ENCODE measurements around the gene STRADB. TPM values are rescaled to one million over a fixed set of nuclear protein-coding genes. Genes with fewer than 3 reads are reported as not detected.
"Not testable (repeated sequence)": the region's sequence is repeated elsewhere in the genome, so short reads cannot be mapped to it uniquely, and the experiment has no call there.

Gene STRADB
- total RNA-seq, 1 donor from 2014 or later, result 17.0 TPM

- not testable (repeated sequence) for DNase-seq (ENCODE audit: extremely low read depth, low read depth, low spot score)
Observed at GRCh38 chr2:201429835-201430234, 21.7 kb upstream of the STRADB start.

GRCh38 chr2:201430322-201430721, 21.2 kb upstream of the STRADB start:
- DNase-seq (ENCODE audit: extremely low read depth, low read depth, low spot score), result not testable (repeated sequence)

- no peak for DNase-seq (ENCODE audit: extremely low read depth, low read depth, low spot score)
Observed at GRCh38 chr2:201430839-201431238, 20.7 kb upstream of the STRADB start.

- no peak for DNase-seq (ENCODE audit: extremely low read depth, low read depth, low spot score)
Observed at GRCh38 chr2:201432038-201432620, 19.4 kb upstream of the STRADB start.

- DNase-seq (ENCODE audit: extremely low read depth, low read depth, low spot score), result no peak
Observed at GRCh38 chr2:201432621-201433393, 18.7 kb upstream of the STRADB start.

- DNase-seq (ENCODE audit: extremely low read depth, low read depth, low spot score), result no peak
Observed at GRCh38 chr2:201433394-201433995, 18.0 kb upstream of the STRADB start.

GRCh38 chr2:201436141-201436540, 15.4 kb upstream of the STRADB start:
- DNase-seq (ENCODE audit: extremely low read depth, low read depth, low spot score), result no peak

- DNase-seq (ENCODE audit: extremely low read depth, low read depth, low spot score), result not testable (repeated sequence)
Observed at GRCh38 chr2:201439336-201439922, 12.1 kb upstream of the STRADB start.

- no peak for DNase-seq (ENCODE audit: extremely low read depth, low read depth, low spot score)
Observed at GRCh38 chr2:201440182-201440581, 11.4 kb upstream of the STRADB start.

- DNase-seq (ENCODE audit: extremely low read depth, low read depth, low spot score), result no peak
Observed at GRCh38 chr2:201441409-201441808, 10.1 kb upstream of the STRADB start.

- no peak for DNase-seq (ENCODE audit: extremely low read depth, low read depth, low spot score)
Observed at GRCh38 chr2:201444746-201445465, 6.6 kb upstream of the STRADB start.

GRCh38 chr2:201447086-201447485, 4.5 kb upstream of the STRADB start:
- DNase-seq (ENCODE audit: extremely low read depth, low read depth, low spot score), result no peak

GRCh38 chr2:201448061-201448460, 3.5 kb upstream of the STRADB start:
- no peak for DNase-seq (ENCODE audit: extremely low read depth, low read depth, low spot score)

GRCh38 chr2:201448701-201449100, 2.8 kb upstream of the STRADB start:
- DNase-seq (ENCODE audit: extremely low read depth, low read depth, low spot score), result no peak

- DNase-seq (ENCODE audit: extremely low read depth, low read depth, low spot score), result no peak
Observed at GRCh38 chr2:201450954-201451291, 617 bp upstream of the STRADB start.

GRCh38 chr2:201452058-201452921, 750 bp downstream of the STRADB start:
- no peak for DNase-seq (ENCODE audit: extremely low read depth, low read depth, low spot score)

- DNase-seq (ENCODE audit: extremely low read depth, low read depth, low spot score), result no peak
Observed at GRCh38 chr2:201452922-201453643, 1.5 kb downstream of the STRADB start.

- DNase-seq (ENCODE audit: extremely low read depth, low read depth, low spot score), result no peak
Observed at GRCh38 chr2:201458381-201458780, 6.8 kb downstream of the STRADB start.

GRCh38 chr2:201460532-201460931, 9.0 kb downstream of the STRADB start:
- DNase-seq (ENCODE audit: extremely low read depth, low read depth, low spot score), result no peak

- no peak for DNase-seq (ENCODE audit: extremely low read depth, low read depth, low spot score)
Observed at GRCh38 chr2:201464547-201464946, 13.0 kb downstream of the STRADB start.

Data from glomerular endothelial cell (primary cell).